Glomerular endothelial cell (primary cell): ENCODE results near the gene TRAPPC12. TPM values are rescaled to one million over a fixed set of nuclear protein-coding genes. Genes with fewer than 3 reads are reported as not detected.

Source experiments
- total RNA-seq: library from RNA; depleted of rRNA; stranded (reverse); fragments of >200 nt; gene quantifications from 2 replicates; pipeline ENCODE4 v1.2.3, GENCODE V29; 2015

TRAPPC12 gene
- total RNA-seq, 1 donor from 2014 or later = 76.0 TPM

Other genes starting within 250 kb of the TRAPPC12 start
- 40.7 and 52.8 TPM in 2 replicates for gene EIPR1, start 1.9 kb upstream of the TRAPPC12 start, total RNA-seq
- 42.5 and 48.5 TPM in 2 replicates for gene ADI1, start 139.8 kb downstream of the TRAPPC12 start, total RNA-seq
- 20.8 and 24.6 TPM in 2 replicates for gene RNASEH1, start 178.6 kb downstream of the TRAPPC12 start, total RNA-seq
- gene RPS7, start 195.6 kb downstream of the TRAPPC12 start, total RNA-seq = 2,854 and 3,812 TPM in 2 replicates
- 0.29 TPM in 1 of 2 replicates, not detected in the other for gene COLEC11, start 215.4 kb downstream of the TRAPPC12 start, total RNA-seq